HCT116 (cell line): Measurements from ENCODE around the gene TIPARP. TPM values are rescaled to one million over a fixed set of nuclear protein-coding genes. Genes with fewer than 3 reads are reported as not detected.

Experiments
- ATAC-seq: fragments of 200-7000 bp; cut with Tn5 transposase; 2 replicates; pipeline ENCODE4 v1.9.1; 2020; ENCODE audit warnings: mild to moderate bottlenecking, moderate library complexity
- BruUV-seq: library from RNA; stranded (reverse); fragments of 400-500 nt; replicated peaks from 2 replicates; lab custom pipeline; 2021; lab: Mats Ljungman, UMichigan
- CTCF ChIA-PET: fragments of 300-600 bp; sonication (Branson Sonifier 250); formaldehyde crosslinking; loops from one replicate; lab custom pipeline; 2021; ENCODE audit warnings: antibody characterized with exemption; lab: Charles Lee
- POLR2A ChIA-PET: fragments of 300-600, 350-600 bp; sonication (Branson Sonifier 250); formaldehyde crosslinking; loops from one replicate; lab custom pipeline; 2021; ENCODE audit warnings: antibody characterized with exemption; lab: Charles Lee
- RAD21 ChIA-PET, 2 experiments: fragments of 300-600 bp; sonication (Branson Sonifier 250); formaldehyde crosslinking; loops; one replicate each; lab custom pipeline; 2023; ENCODE audit warnings: low total read pairs in 2 of 2; ENCODE audit not compliant: uncharacterized antibody in 2 of 2, unreplicated experiment in 2 of 2, low non-redundant PET in 1 of 2; lab: Charles Lee
- DNase-seq: peaks from one replicate; pipeline ENCODE4 v3.0.0-alpha.2; 2010; ENCODE audit warnings: low read depth, low spot score
- H2AFZ ChIP-seq: fragments of 200-600 bp; shearing (Covaris generic), sonication (generic); 2 replicates; pipeline ENCODE4 v1.6.1; 2017; ENCODE audit warnings: low read depth, mixed run types, mixed read lengths, antibody characterized with exemption, low read length; ENCODE audit not compliant: poor library complexity, severe bottlenecking
- H3K27ac ChIP-seq: 2 replicates; pipeline ENCODE4 v1.5.1; 2012; ENCODE audit warnings: low read depth, low read length
- H3K27me3 ChIP-seq: fragments of 200-600 bp; sonication (generic); 2 replicates; pipeline ENCODE4 v1.6.1; 2016; ENCODE audit warnings: mixed run types, low read length, mixed read lengths; ENCODE audit not compliant: insufficient read depth
- H3K36me3 ChIP-seq, 2 experiments: fragments of 200-500 bp in 1 of 2; fragments of 200-600 bp in 1 of 2; sonication (Bioruptor generic) in 1 of 2; sonication (generic) in 1 of 2; 2 replicates each; pipeline versions ENCODE4 v1.5.1 to v1.6.1; 2014 to 2016; ENCODE audit warnings: low read length in 2 of 2, inconsistent platforms in 1 of 2, mixed read lengths in 1 of 2, mixed run types in 1 of 2; ENCODE audit not compliant: insufficient read depth in 2 of 2, control insufficient read depth in 1 of 2
- H3K4me1 ChIP-seq, 2 experiments: fragments of 200-600 bp in 1 of 2; sonication (generic) in 1 of 2; 2 replicates each; pipeline versions ENCODE4 v1.5.1 to v1.6.1; 2012 to 2017; ENCODE audit warnings: low read length in 2 of 2, inconsistent platforms in 1 of 2, mild to moderate bottlenecking in 1 of 2, mixed read lengths in 1 of 2, mixed run types in 1 of 2, moderate library complexity in 1 of 2; ENCODE audit not compliant: insufficient read depth in 2 of 2, control insufficient read depth in 1 of 2
- H3K4me2 ChIP-seq: fragments of 200-600 bp; sonication (generic); 2 replicates; pipeline ENCODE4 v1.6.1; 2017; ENCODE audit warnings: mixed run types, low read length, mixed read lengths
- H3K4me3 ChIP-seq, 2 experiments: fragments of 200-600 bp in 1 of 2; sonication (generic) in 1 of 2; replicated peaks in 1 of 2; 2 replicates each; pipeline ENCODE4 v1.5.1; 2011 to 2016; ENCODE audit warnings: low read length in 2 of 2, control low read depth in 1 of 2, low read depth in 1 of 2, mild to moderate bottlenecking in 1 of 2, mixed read lengths in 1 of 2, mixed run types in 1 of 2
- H3K79me2 ChIP-seq: fragments of 200-600 bp; sonication (generic); 2 replicates; pipeline ENCODE4 v1.6.1; 2017; ENCODE audit warnings: mild to moderate bottlenecking, mixed run types, low read length, moderate library complexity, mixed read lengths; ENCODE audit not compliant: insufficient read depth
- H3K9ac ChIP-seq: fragments of 200-600 bp; sonication (generic); 2 replicates; pipeline ENCODE4 v1.6.1; 2016; ENCODE audit warnings: low read length, mixed read lengths
- H3K9me2 ChIP-seq: fragments of 200-600 bp; sonication (generic), shearing (Covaris generic); 2 replicates; pipeline ENCODE4 v1.6.1; 2017; ENCODE audit warnings: mixed run types, mild to moderate bottlenecking, moderate library complexity; ENCODE audit not compliant: insufficient read depth
- H3K9me3 ChIP-seq, 2 experiments: fragments of 200-500 bp in 1 of 2; fragments of 200-600 bp in 1 of 2; sonication (Bioruptor generic) in 1 of 2; sonication (generic) in 1 of 2; 2 replicates each; pipeline ENCODE4 v1.6.1; 2014 to 2017; ENCODE audit warnings: low read length in 2 of 2, mixed read lengths in 2 of 2, inconsistent platforms in 1 of 2, low read depth in 1 of 2, mild to moderate bottlenecking in 1 of 2, mixed run types in 1 of 2, moderate library complexity in 1 of 2; ENCODE audit not compliant: control insufficient read depth in 1 of 2, insufficient read depth in 1 of 2
- H4K20me1 ChIP-seq: fragments of 200-600 bp; sonication (generic), shearing (Covaris generic); 2 replicates; pipeline ENCODE4 v1.6.1; 2017; ENCODE audit warnings: mixed run types, mild to moderate bottlenecking, moderate library complexity; ENCODE audit not compliant: insufficient read depth
- CBX3 ChIP-seq: IDR thresholded peaks from 2 replicates; pipeline ENCODE4 v1.6.1; 2012; ENCODE audit warnings: low read depth
- CEBPB ChIP-seq: IDR thresholded peaks from 2 replicates; pipeline ENCODE4 v1.6.1; 2012; ENCODE audit warnings: low read depth
- FOSL1 ChIP-seq: IDR thresholded peaks from 2 replicates; pipeline ENCODE4 v1.6.1; 2012; ENCODE audit warnings: low read depth
- SIN3A ChIP-seq: IDR thresholded peaks from 2 replicates; pipeline ENCODE4 v1.6.1; 2012; ENCODE audit warnings: low read depth
- SP1 ChIP-seq: IDR thresholded peaks from 2 replicates; pipeline ENCODE4 v1.6.1; 2012; ENCODE audit warnings: low read depth
- ZFX ChIP-seq: fragments of 450-650 bp; IDR thresholded peaks from 2 replicates; pipeline ENCODE4 v1.6.1; 2017
- ZNF274 ChIP-seq: fragments of 200-500 bp; sonication (Bioruptor generic); IDR thresholded peaks from 2 replicates; pipeline ENCODE4 v1.6.1; 2014; ENCODE audit warnings: mild to moderate bottlenecking, low read depth, low read length, inconsistent platforms
- intact Hi-C: fragments of 100-400 bp; cut with micrococcal nuclease; formaldehyde crosslinking; loops from 2 replicates; pipeline ENCODE4 v1.10.0; 2022
- total RNA-seq: library from RNA; stranded (reverse); gene quantifications from one replicate; pipeline ENCODE4 v1.2.1, GENCODE V29; 2021; ENCODE audit not compliant: unreplicated experiment
- TF ChIP-seq, protein P1 (sequence below): IDR thresholded peaks from 2 replicates; pipeline ENCODE4 v1.6.1; 2012
- TF ChIP-seq, protein P2 (sequence below), 3 experiments: fragments of 200-600 bp in 1 of 3; sonication (generic) in 1 of 3; IDR thresholded peaks in 2 of 3; conservative IDR thresholded peaks in 1 of 3; 2 replicates each; pipeline ENCODE4 v1.5.1; 2012 to 2017; ENCODE audit warnings: low read depth in 2 of 3, low read length in 2 of 3, antibody characterized with exemption in 1 of 3, borderline replicate concordance in 1 of 3, control low read depth in 1 of 3, mild to moderate bottlenecking in 1 of 3, mixed read lengths in 1 of 3, mixed run types in 1 of 3, moderate library complexity in 1 of 3; ENCODE audit not compliant: insufficient read depth in 1 of 3
- TF ChIP-seq, protein P3 (sequence below): IDR thresholded peaks from 2 replicates; pipeline ENCODE4 v1.6.1; 2012
- TF ChIP-seq, protein P4 (sequence below): IDR thresholded peaks from 2 replicates; pipeline ENCODE4 v1.6.1; 2011; ENCODE audit warnings: mild to moderate bottlenecking, low read length, moderate library complexity; ENCODE audit not compliant: insufficient replicate concordance; ENCODE audit errors: extremely low read depth

The TIPARP gene
- total RNA-seq, 1 experiment from 2014 or later, result 51.3 TPM

DNA sequence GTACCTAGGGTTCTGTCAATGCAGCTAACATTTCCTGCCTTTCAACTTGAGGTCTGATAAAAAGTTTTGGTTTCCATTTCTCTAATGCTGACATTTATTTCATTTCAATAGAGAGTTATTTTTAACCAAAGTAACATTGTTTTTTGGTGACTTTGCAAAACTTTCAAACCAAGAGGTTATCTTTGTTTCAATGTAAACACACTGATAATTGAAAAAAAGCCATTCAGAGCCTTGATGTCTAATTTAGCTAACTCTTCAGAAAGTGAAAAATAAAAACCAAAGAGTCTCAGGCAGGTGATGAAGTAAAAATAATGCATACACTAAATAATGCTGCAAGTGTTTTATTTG, 9.6 kb upstream of the TIPARP start:
- H3K79me2 ChIP-seq, result no peaks in the 10 kb centered on the region
- no peak for TF ChIP-seq SP1
- no peak for TF ChIP-seq FOSL1
- no peak for TF ChIP-seq CBX3
- TF ChIP-seq, protein P1, sequence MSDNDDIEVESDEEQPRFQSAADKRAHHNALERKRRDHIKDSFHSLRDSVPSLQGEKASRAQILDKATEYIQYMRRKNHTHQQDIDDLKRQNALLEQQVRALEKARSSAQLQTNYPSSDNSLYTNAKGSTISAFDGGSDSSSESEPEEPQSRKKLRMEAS, result no peak
- TF ChIP-seq SIN3A, result no peak
- no peak for TF ChIP-seq CEBPB
- no peak for TF ChIP-seq ZNF274
- no peak for TF ChIP-seq ZFX
- TF ChIP-seq, protein P2, sequence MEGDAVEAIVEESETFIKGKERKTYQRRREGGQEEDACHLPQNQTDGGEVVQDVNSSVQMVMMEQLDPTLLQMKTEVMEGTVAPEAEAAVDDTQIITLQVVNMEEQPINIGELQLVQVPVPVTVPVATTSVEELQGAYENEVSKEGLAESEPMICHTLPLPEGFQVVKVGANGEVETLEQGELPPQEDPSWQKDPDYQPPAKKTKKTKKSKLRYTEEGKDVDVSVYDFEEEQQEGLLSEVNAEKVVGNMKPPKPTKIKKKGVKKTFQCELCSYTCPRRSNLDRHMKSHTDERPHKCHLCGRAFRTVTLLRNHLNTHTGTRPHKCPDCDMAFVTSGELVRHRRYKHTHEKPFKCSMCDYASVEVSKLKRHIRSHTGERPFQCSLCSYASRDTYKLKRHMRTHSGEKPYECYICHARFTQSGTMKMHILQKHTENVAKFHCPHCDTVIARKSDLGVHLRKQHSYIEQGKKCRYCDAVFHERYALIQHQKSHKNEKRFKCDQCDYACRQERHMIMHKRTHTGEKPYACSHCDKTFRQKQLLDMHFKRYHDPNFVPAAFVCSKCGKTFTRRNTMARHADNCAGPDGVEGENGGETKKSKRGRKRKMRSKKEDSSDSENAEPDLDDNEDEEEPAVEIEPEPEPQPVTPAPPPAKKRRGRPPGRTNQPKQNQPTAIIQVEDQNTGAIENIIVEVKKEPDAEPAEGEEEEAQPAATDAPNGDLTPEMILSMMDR (IDR thresholded peaks at IDR 0.05 in 2 of 3, conservative IDR thresholded peaks at IDR 0.05 in 1 of 3; ENCODE audit: borderline replicate concordance in 1 of 3, insufficient read depth in 1 of 3, low read depth in 2 of 3, low read length in 2 of 3), result no peak
- TF ChIP-seq, protein P3, sequence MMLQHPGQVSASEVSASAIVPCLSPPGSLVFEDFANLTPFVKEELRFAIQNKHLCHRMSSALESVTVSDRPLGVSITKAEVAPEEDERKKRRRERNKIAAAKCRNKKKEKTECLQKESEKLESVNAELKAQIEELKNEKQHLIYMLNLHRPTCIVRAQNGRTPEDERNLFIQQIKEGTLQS, result no peak
- TF ChIP-seq, protein P4, sequence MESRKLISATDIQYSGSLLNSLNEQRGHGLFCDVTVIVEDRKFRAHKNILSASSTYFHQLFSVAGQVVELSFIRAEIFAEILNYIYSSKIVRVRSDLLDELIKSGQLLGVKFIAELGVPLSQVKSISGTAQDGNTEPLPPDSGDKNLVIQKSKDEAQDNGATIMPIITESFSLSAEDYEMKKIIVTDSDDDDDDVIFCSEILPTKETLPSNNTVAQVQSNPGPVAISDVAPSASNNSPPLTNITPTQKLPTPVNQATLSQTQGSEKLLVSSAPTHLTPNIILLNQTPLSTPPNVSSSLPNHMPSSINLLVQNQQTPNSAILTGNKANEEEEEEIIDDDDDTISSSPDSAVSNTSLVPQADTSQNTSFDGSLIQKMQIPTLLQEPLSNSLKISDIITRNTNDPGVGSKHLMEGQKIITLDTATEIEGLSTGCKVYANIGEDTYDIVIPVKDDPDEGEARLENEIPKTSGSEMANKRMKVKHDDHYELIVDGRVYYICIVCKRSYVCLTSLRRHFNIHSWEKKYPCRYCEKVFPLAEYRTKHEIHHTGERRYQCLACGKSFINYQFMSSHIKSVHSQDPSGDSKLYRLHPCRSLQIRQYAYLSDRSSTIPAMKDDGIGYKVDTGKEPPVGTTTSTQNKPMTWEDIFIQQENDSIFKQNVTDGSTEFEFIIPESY, result no peak
- TF ChIP-seq, all 23 proteins: peak for 0
- no peak for DNase-seq
- Histone ChIP-seq H2AFZ (no peak overlapping the region), H3K36me3 (no peaks in the 10 kb centered on the region), H3K4me2 (no peak overlapping the region), H4K20me1 (no peaks in the 10 kb centered on the region), H3K9me2 (no peaks in the 10 kb centered on the region), H3K27me3 (no peaks in the 10 kb centered on the region), H3K9me3 (no peaks in the 10 kb centered on the region), H3K27ac (no peak overlapping the region), H3K4me1 (peaks cover 4 to 11% of the 10 kb centered on the region in 2 experiments; a peak in 3 of 4 replicates), H3K4me3 (no peak overlapping the region), H3K9ac (no peak overlapping the region)
- CTCF ChIA-PET, result no interaction called here
- RAD21 ChIA-PET, result no interaction called here
- POLR2A ChIA-PET, result no interaction called here
- intact Hi-C loops, result no loop called here
- ATAC-seq, result no peak
- no TSS peak for BruUV-seq
